ENCODE measurements around the gene TM4SF5. TPM values are rescaled to one million over a fixed set of nuclear protein-coding genes. Genes with fewer than 3 reads are reported as not detected.

Gene TM4SF5
- total RNA-seq, 1 donor, result not detected

- Histone ChIP-seq H3K79me2 (ENCODE audit: insufficient read depth, low read length) (no peaks in the 10 kb centered on the region), H3K36me3 (ENCODE audit: insufficient read depth, low read length) (no peaks in the 10 kb centered on the region), H3K9me3 (ENCODE audit: low read depth, low read length) (no peaks in the 10 kb centered on the region), H3K27ac (ENCODE audit: low read depth, low read length) (no peak overlapping the region), H3K4me3 (ENCODE audit: insufficient read depth, low read length) (no peak overlapping the region), H3K27me3 (ENCODE audit: insufficient read depth, low read length) (peaks cover 19% of the 10 kb centered on the region), H3K4me1 (ENCODE audit: insufficient read depth, low read length) (peaks cover 16% of the 10 kb centered on the region), H3K4me2 (ENCODE audit: insufficient read depth, low read length) (no peak overlapping the region), H4K20me1 (ENCODE audit: insufficient read depth, low read length) (no peaks in the 10 kb centered on the region), H2AFZ (ENCODE audit: low read length) (no peak overlapping the region)
- DNase-seq (ENCODE audit: insufficient read length, low spot score, missing footprints), result peak; percentile 86
- no peak for TF ChIP-seq CTCF (IDR thresholded peaks at IDR 0.05; ENCODE audit: extremely low read depth, low read depth, low read length)
Measured at GRCh38 chr17:4740584-4740983, 31.1 kb upstream of the TM4SF5 start.

GRCh38 chr17:4741544-4741943 is 30.1 kb upstream of the TM4SF5 start:
- H3K27me3 ChIP-seq (ENCODE audit: insufficient read depth, low read length), result peaks cover 24% of the 10 kb centered on the region
- no peak overlapping the region for H3K4me2 ChIP-seq (ENCODE audit: insufficient read depth, low read length)
- H3K4me1 ChIP-seq (ENCODE audit: insufficient read depth, low read length), result peaks cover 10% of the 10 kb centered on the region

GRCh38 chr17:4742133-4742532 is 29.6 kb upstream of the TM4SF5 start:
- Histone ChIP-seq H3K27me3 (ENCODE audit: insufficient read depth, low read length) (peaks cover 25% of the 10 kb centered on the region), H3K4me3 (ENCODE audit: insufficient read depth, low read length) (no peak overlapping the region), H3K9me3 (ENCODE audit: low read depth, low read length) (no peaks in the 10 kb centered on the region), H4K20me1 (ENCODE audit: insufficient read depth, low read length) (no peaks in the 10 kb centered on the region), H3K36me3 (ENCODE audit: insufficient read depth, low read length) (no peaks in the 10 kb centered on the region), H3K27ac (ENCODE audit: low read depth, low read length) (no peak overlapping the region), H3K4me1 (ENCODE audit: insufficient read depth, low read length) (peaks cover 10% of the 10 kb centered on the region), H3K79me2 (ENCODE audit: insufficient read depth, low read length) (no peaks in the 10 kb centered on the region), H3K4me2 (ENCODE audit: insufficient read depth, low read length) (no peak overlapping the region), H2AFZ (ENCODE audit: low read length) (no peak overlapping the region)
- TF ChIP-seq CTCF (IDR thresholded peaks at IDR 0.05; ENCODE audit: extremely low read depth, low read depth, low read length), result no peak
- peak; percentile 72 for DNase-seq (ENCODE audit: insufficient read length, low spot score, missing footprints)

More at GRCh38 chr17:4741544-4741943, 30.1 kb upstream of the TM4SF5 start:
- H3K9me3 ChIP-seq (ENCODE audit: low read depth, low read length), result no peaks in the 10 kb centered on the region
- peak; percentile 72 for DNase-seq (ENCODE audit: insufficient read length, low spot score, missing footprints)
- H3K4me3 ChIP-seq (ENCODE audit: insufficient read depth, low read length), result no peak overlapping the region
- no peak overlapping the region for H3K27ac ChIP-seq (ENCODE audit: low read depth, low read length)
- H4K20me1 ChIP-seq (ENCODE audit: insufficient read depth, low read length), result no peaks in the 10 kb centered on the region
- H3K36me3 ChIP-seq (ENCODE audit: insufficient read depth, low read length), result no peaks in the 10 kb centered on the region
- no peak for TF ChIP-seq CTCF (IDR thresholded peaks at IDR 0.05; ENCODE audit: extremely low read depth, low read depth, low read length)
- H2AFZ ChIP-seq (ENCODE audit: low read length), result no peak overlapping the region
- no peaks in the 10 kb centered on the region for H3K79me2 ChIP-seq (ENCODE audit: insufficient read depth, low read length)

GRCh38 chr17:4742629-4743028 is 29.1 kb upstream of the TM4SF5 start:
- TF ChIP-seq CTCF (IDR thresholded peaks at IDR 0.05; ENCODE audit: extremely low read depth, low read depth, low read length), result no peak
- Histone ChIP-seq H3K4me3 (ENCODE audit: insufficient read depth, low read length) (no peak overlapping the region), H3K27ac (ENCODE audit: low read depth, low read length) (no peak overlapping the region), H2AFZ (ENCODE audit: low read length) (no peak overlapping the region), H3K27me3 (ENCODE audit: insufficient read depth, low read length) (peaks cover 25% of the 10 kb centered on the region), H3K4me2 (ENCODE audit: insufficient read depth, low read length) (no peak overlapping the region), H3K9me3 (ENCODE audit: low read depth, low read length) (no peaks in the 10 kb centered on the region), H3K4me1 (ENCODE audit: insufficient read depth, low read length) (peaks cover 10% of the 10 kb centered on the region), H3K36me3 (ENCODE audit: insufficient read depth, low read length) (no peaks in the 10 kb centered on the region), H3K79me2 (ENCODE audit: insufficient read depth, low read length) (no peaks in the 10 kb centered on the region), H4K20me1 (ENCODE audit: insufficient read depth, low read length) (no peaks in the 10 kb centered on the region)
- DNase-seq (ENCODE audit: insufficient read length, low spot score, missing footprints), result peak; percentile 90

Data from osteoblast (primary cell).